Stimulated activated naive CD8-positive, alpha-beta T cell treated with anti-CD3 and anti-CD28 coated beads, Interleukin-15, amount 100 ng/mL, for 72 hours (primary cell): Measurements from ENCODE around the gene CCRL2.
"Not testable (repeated sequence)": the region's sequence is repeated elsewhere in the genome, so short reads cannot be mapped to it uniquely, and the experiment has no call there.

Source experiments
- ATAC-seq: fragments of 150-1000 bp; cut with Tn5 transposase; 2 replicates; pipeline ENCODE4 v1.10.0; 2021; ENCODE audit warnings: mild to moderate bottlenecking, moderate library complexity
- DNase-seq, 2 donors: peaks; one replicate each; pipeline ENCODE4 v3.0.0; 2021 to 2022
- H3K27ac Mint-ChIP-seq, 2 donors: one replicate each; pipeline ENCODE4 v1.8.0; 2022; ENCODE audit warnings: mild to moderate bottlenecking in 2 of 2, mixed read lengths in 2 of 2, moderate library complexity in 2 of 2
- H3K27me3 Mint-ChIP-seq: one replicate; pipeline ENCODE4 v1.8.0; 2022; ENCODE audit warnings: mixed read lengths
- H3K4me1 Mint-ChIP-seq: one replicate; pipeline ENCODE4 v1.8.0; 2022; ENCODE audit warnings: mild to moderate bottlenecking, mixed read lengths
- H3K4me3 Mint-ChIP-seq, 2 donors: one replicate each; pipeline ENCODE4 v1.8.0; 2022; ENCODE audit warnings: mild to moderate bottlenecking in 2 of 2, mixed read lengths in 2 of 2, moderate library complexity in 1 of 2
- H3K9me3 Mint-ChIP-seq, 2 donors: one replicate each; pipeline ENCODE4 v1.8.0; 2022; ENCODE audit warnings: mixed read lengths in 2 of 2

The CCRL2 gene

DNA sequence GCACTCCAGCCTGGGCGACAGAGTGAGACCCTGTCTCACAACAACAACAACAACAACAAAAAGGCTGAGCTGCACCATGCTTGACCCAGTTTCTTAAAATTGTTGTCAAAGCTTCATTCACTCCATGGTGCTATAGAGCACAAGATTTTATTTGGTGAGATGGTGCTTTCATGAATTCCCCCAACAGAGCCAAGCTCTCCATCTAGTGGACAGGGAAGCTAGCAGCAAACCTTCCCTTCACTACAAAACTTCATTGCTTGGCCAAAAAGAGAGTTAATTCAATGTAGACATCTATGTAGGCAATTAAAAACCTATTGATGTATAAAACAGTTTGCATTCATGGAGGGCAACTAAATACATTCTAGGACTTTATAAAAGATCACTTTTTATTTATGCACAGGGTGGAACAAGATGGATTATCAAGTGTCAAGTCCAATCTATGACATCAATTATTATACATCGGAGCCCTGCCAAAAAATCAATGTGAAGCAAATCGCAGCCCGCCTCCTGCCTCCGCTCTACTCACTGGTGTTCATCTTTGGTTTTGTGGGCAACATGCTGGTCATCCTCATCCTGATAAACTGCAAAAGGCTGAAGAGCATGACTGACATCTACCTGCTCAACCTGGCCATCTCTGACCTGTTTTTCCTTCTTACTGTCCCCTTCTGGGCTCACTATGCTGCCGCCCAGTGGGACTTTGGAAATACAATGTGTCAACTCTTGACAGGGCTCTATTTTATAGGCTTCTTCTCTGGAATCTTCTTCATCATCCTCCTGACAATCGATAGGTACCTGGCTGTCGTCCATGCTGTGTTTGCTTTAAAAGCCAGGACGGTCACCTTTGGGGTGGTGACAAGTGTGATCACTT, 34.3 kb upstream of the CCRL2 start:
- H3K9me3 Mint-ChIP-seq = no peaks in the 10 kb centered on the region
- no peak for ATAC-seq
- H3K27me3 Mint-ChIP-seq = peaks cover 23% of the 10 kb centered on the region
- H3K4me3 Mint-ChIP-seq = no peak overlapping the region
- peaks cover 53% of the 10 kb centered on the region for H3K4me1 Mint-ChIP-seq
- DNase-seq = peak in 1 of 2 donors; percentile 30
- H3K27ac Mint-ChIP-seq = no peak overlapping the region

- Mint-ChIP-seq H3K4me3 (no peak overlapping the region), H3K27me3 (peaks cover 23% of the 10 kb centered on the region), H3K4me1 (peaks cover 33% of the 10 kb centered on the region), H3K9me3 (no peaks in the 10 kb centered on the region), H3K27ac (no peak overlapping the region)
- ATAC-seq (no peak), DNase-seq (no peak)
These were observed 32.3 kb upstream of the CCRL2 start for GRCh38 chr3:46374755-46375154.

GRCh38 chr3:46375218-46375617, 31.8 kb upstream of the CCRL2 start:
- H3K4me1 Mint-ChIP-seq = peaks cover 28% of the 10 kb centered on the region
- DNase-seq (no peak), ATAC-seq (peak; percentile 80)
- H3K27ac Mint-ChIP-seq = no peak overlapping the region
- no peaks in the 10 kb centered on the region for H3K9me3 Mint-ChIP-seq
- H3K27me3 Mint-ChIP-seq = peaks cover 23% of the 10 kb centered on the region
- H3K4me3 Mint-ChIP-seq = no peak overlapping the region

DNA sequence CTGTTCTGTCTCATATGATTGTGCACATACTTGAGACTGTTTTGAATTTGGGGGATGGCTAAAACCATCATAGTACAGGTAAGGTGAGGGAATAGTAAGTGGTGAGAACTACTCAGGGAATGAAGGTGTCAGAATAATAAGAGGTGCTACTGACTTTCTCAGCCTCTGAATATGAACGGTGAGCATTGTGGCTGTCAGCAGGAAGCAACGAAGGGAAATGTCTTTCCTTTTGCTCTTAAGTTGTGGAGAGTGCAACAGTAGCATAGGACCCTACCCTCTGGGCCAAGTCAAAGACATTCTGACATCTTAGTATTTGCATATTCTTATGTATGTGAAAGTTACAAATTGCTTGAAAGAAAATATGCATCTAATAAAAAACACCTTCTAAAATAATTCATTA, 31.2 kb upstream of the CCRL2 start:
- ATAC-seq (no peak), DNase-seq (no peak)
- H3K4me1 Mint-ChIP-seq = peaks cover 28% of the 10 kb centered on the region
- H3K27me3 Mint-ChIP-seq = peaks cover 23% of the 10 kb centered on the region
- no peak overlapping the region for H3K4me3 Mint-ChIP-seq
- H3K27ac Mint-ChIP-seq = no peak overlapping the region
- H3K9me3 Mint-ChIP-seq = no peaks in the 10 kb centered on the region

GRCh38 chr3:46378426-46378942, 28.6 kb upstream of the CCRL2 start:
- H3K27me3 Mint-ChIP-seq = peaks cover 15% of the 10 kb centered on the region
- no peak overlapping the region for H3K4me3 Mint-ChIP-seq
- DNase-seq = peak; percentile 49 to 62
- no peak overlapping the region for H3K27ac Mint-ChIP-seq
- H3K4me1 Mint-ChIP-seq = peaks cover 36% of the 10 kb centered on the region
- no peaks in the 10 kb centered on the region for H3K9me3 Mint-ChIP-seq
- peak; percentile 62 for ATAC-seq

GRCh38 chr3:46380471-46381221, 26.4 kb upstream of the CCRL2 start:
- Mint-ChIP-seq H3K4me1 (peaks cover 36% of the 10 kb centered on the region), H3K27me3 (no peaks in the 10 kb centered on the region), H3K27ac (no peak overlapping the region), H3K9me3 (no peaks in the 10 kb centered on the region), H3K4me3 (no peak overlapping the region)
- DNase-seq (no peak), ATAC-seq (no peak)

- Mint-ChIP-seq H3K27me3 (no peaks in the 10 kb centered on the region), H3K9me3 (no peaks in the 10 kb centered on the region), H3K4me3 (no peak overlapping the region), H3K4me1 (peaks cover 40% of the 10 kb centered on the region), H3K27ac (no peak overlapping the region)
- DNase-seq (no peak), ATAC-seq (no peak)
These were observed 25.4 kb upstream of the CCRL2 start for GRCh38 chr3:46381625-46382024.

- Mint-ChIP-seq H3K27me3 (no peaks in the 10 kb centered on the region), H3K27ac (no peak overlapping the region), H3K4me1 (peaks cover 40% of the 10 kb centered on the region), H3K4me3 (no peak overlapping the region), H3K9me3 (no peaks in the 10 kb centered on the region)
- no peak for DNase-seq
- ATAC-seq = no peak
These were observed 23.7 kb upstream of the CCRL2 start for GRCh38 chr3:46383211-46383950.

GRCh38 chr3:46383951-46384330, 23.1 kb upstream of the CCRL2 start:
- Mint-ChIP-seq H3K9me3 (no peaks in the 10 kb centered on the region), H3K4me1 (peaks cover 40% of the 10 kb centered on the region), H3K27me3 (no peaks in the 10 kb centered on the region), H3K4me3 (no peak overlapping the region), H3K27ac (no peak overlapping the region)
- ATAC-seq = no peak
- DNase-seq = no peak

- Mint-ChIP-seq H3K4me3 (no peak overlapping the region), H3K4me1 (peaks cover 31% of the 10 kb centered on the region), H3K27me3 (no peaks in the 10 kb centered on the region), H3K27ac (no peak overlapping the region), H3K9me3 (no peaks in the 10 kb centered on the region)
- ATAC-seq = peak; percentile 66
- no peak for DNase-seq
These were observed 20.9 kb upstream of the CCRL2 start for GRCh38 chr3:46386205-46386604.

DNA sequence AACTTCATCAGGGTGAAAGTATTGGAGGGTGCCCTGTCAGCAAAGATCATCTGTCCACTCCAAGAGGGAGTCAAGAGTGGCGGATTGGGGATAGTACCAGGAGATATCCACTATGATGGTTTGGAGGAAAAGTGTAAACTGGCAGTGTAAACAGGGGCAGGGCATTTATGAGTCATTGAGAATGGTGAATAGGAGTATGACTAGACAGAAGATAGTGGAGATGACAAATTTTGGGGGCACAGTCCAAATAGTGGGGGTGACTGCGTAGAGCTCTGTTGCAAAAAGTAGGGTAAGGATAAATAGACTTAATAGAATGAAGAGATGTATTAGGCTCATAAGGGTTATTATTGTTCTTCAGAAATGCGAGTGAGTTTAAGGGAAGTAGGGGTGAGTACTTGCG, 18.2 kb upstream of the CCRL2 start:
- ATAC-seq, H3K9me3 Mint-ChIP-seq, H3K27me3 Mint-ChIP-seq, H3K4me3 Mint-ChIP-seq, DNase-seq, H3K27ac Mint-ChIP-seq: not testable (repeated sequence)
- peaks cover 19% of the 10 kb centered on the region for H3K4me1 Mint-ChIP-seq

GRCh38 chr3:46389306-46389705, 17.8 kb upstream of the CCRL2 start:
- Mint-ChIP-seq H3K27me3 (peaks cover 2% of the 10 kb centered on the region), H3K27ac (no peak overlapping the region), H3K4me1 (peaks cover 15% of the 10 kb centered on the region), H3K9me3 (no peaks in the 10 kb centered on the region), H3K4me3 (no peak overlapping the region)
- DNase-seq (no peak), ATAC-seq (no peak)

DNA sequence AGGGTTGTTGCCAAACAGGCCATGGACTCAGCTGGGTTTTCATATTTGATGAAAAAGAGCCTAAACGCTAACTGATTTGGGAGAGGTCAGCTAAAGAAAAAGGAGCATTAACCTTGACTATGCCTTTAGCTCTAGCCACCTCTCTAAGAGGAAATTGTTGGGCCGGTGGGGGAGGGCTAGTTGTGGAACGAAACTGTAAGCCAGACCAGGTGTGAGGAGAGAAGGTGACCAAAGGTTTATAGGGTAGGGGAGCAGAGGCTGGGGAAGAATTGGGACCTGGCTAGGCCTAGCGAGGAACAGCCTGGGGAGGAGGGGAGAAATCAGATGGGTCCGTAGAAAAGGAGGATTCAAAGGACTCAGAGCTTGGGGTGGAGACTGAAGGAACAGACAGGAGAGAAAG, 15.5 kb upstream of the CCRL2 start:
- not testable (repeated sequence) for DNase-seq, H3K9me3 Mint-ChIP-seq, H3K27ac Mint-ChIP-seq, ATAC-seq, H3K4me3 Mint-ChIP-seq
- Mint-ChIP-seq H3K4me1 (peaks cover 17% of the 10 kb centered on the region), H3K27me3 (peaks cover 15% of the 10 kb centered on the region)

GRCh38 chr3:46393011-46393410, 14.0 kb upstream of the CCRL2 start:
- Mint-ChIP-seq H3K4me1 (peaks cover 22% of the 10 kb centered on the region), H3K9me3 (no peaks in the 10 kb centered on the region), H3K27me3 (peaks cover 15% of the 10 kb centered on the region), H3K27ac (no peak overlapping the region), H3K4me3 (no peak overlapping the region)
- no peak for DNase-seq
- ATAC-seq = no peak

DNA sequence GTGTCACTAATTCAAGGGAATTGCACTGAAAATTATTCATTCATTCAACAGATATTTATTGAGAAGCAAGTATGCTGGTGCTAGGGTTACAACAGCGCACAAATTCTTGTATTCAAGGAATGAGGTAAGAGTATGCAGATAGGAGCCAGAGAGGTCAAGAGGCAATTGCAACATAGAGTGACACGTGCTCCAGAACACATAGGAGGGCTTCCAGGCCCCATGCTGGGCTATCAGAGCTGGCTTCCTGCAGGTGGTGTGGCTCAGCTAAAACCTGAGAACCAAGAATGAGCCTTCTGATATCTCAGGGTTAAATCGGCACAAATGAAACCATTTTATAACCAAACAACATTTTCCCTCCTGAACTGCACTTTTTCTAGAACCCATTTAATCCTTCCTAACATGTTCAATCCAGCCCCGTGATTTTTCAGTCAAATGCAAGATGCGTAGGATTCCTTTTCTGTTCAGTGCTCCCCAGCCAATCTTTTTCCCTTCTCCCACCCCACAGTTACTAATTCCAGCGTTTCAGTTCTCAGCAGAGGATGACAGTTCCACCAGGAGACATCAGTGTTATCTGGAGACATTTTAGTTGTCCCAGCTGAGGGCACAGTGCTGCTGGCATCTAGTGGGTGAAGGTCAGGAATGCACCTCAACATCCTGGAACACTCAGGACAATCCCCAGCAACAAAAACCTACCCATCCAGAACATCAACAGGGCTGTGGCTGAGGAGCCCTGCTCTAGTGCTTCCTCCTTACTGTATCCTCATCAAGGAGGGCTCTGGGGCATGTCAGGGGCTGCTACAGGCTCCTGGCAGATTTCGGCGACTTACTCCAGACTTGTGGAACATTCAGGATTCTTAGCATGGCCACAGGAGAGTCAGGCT, 13.3 kb upstream of the CCRL2 start:
- peaks cover 15% of the 10 kb centered on the region for H3K27me3 Mint-ChIP-seq
- no peaks in the 10 kb centered on the region for H3K9me3 Mint-ChIP-seq
- H3K4me3 Mint-ChIP-seq = no peak overlapping the region
- peaks cover 22% of the 10 kb centered on the region for H3K4me1 Mint-ChIP-seq
- ATAC-seq = no peak
- no peak overlapping the region for H3K27ac Mint-ChIP-seq
- DNase-seq = no peak
